HG03469 (cell line): Measurements from ENCODE around the gene IL16.

Experiments used
- ATAC-seq: cut with Tn5 transposase; IDR thresholded peaks from one replicate; pipeline ENCODE4 v1.9.1; 2021; ENCODE audit warnings: mild to moderate bottlenecking, moderate library complexity, moderate number of reproducible peaks; ENCODE audit not compliant: unreplicated experiment

IL16 gene

GRCh38 chr15:81174125-81174791 lies 22.4 kb upstream of the IL16 start:
- ATAC-seq: no peak

- no peak for ATAC-seq
These were observed 21.8 kb upstream of the IL16 start for GRCh38 chr15:81174792-81175327.

- no peak for ATAC-seq
These were observed 21.2 kb upstream of the IL16 start for GRCh38 chr15:81175496-81175895.

- no peak for ATAC-seq
These were observed 20.3 kb upstream of the IL16 start for GRCh38 chr15:81176291-81176893.

- ATAC-seq: no peak
These were observed 18.3 kb upstream of the IL16 start for GRCh38 chr15:81178365-81178764.

GRCh38 chr15:81181220-81181619 lies 15.5 kb upstream of the IL16 start:
- no peak for ATAC-seq

- ATAC-seq: no peak
These were observed 14.5 kb upstream of the IL16 start for GRCh38 chr15:81182031-81182755.

GRCh38 chr15:81182756-81183438 lies 13.8 kb upstream of the IL16 start:
- ATAC-seq: no peak

GRCh38 chr15:81183439-81183775 lies 13.3 kb upstream of the IL16 start:
- ATAC-seq: no peak

GRCh38 chr15:81184188-81184587 lies 12.5 kb upstream of the IL16 start:
- ATAC-seq: no peak

- no peak for ATAC-seq
These were observed 10.9 kb upstream of the IL16 start for GRCh38 chr15:81185631-81186295.

GRCh38 chr15:81188354-81188753 lies 8.3 kb upstream of the IL16 start:
- no peak for ATAC-seq

GRCh38 chr15:81189583-81190283 lies 6.9 kb upstream of the IL16 start:
- ATAC-seq: no peak

GRCh38 chr15:81190922-81191507 lies 5.7 kb upstream of the IL16 start:
- ATAC-seq: no peak

GRCh38 chr15:81191701-81192100 lies 5.0 kb upstream of the IL16 start:
- ATAC-seq: no peak

GRCh38 chr15:81194723-81195122 lies 2.0 kb upstream of the IL16 start:
- ATAC-seq: no peak

GRCh38 chr15:81195339-81195864 lies 1.3 kb upstream of the IL16 start:
- no peak for ATAC-seq

- no peak for ATAC-seq
These were observed 564 bp downstream of the IL16 start for GRCh38 chr15:81197255-81197630.

GRCh38 chr15:81197688-81198281 lies 1.1 kb downstream of the IL16 start:
- ATAC-seq: no peak
